ENCODE results near the gene C6orf52. TPM values are rescaled to one million over a fixed set of nuclear protein-coding genes. Genes with fewer than 3 reads are reported as not detected.
"Not testable (repeated sequence)": the region's sequence is repeated elsewhere in the genome, so short reads cannot be mapped to it uniquely, and the experiment has no call there.

The C6orf52 gene
- total RNA-seq, 1 experiment from 2014 or later, result 2.9 TPM

DNA sequence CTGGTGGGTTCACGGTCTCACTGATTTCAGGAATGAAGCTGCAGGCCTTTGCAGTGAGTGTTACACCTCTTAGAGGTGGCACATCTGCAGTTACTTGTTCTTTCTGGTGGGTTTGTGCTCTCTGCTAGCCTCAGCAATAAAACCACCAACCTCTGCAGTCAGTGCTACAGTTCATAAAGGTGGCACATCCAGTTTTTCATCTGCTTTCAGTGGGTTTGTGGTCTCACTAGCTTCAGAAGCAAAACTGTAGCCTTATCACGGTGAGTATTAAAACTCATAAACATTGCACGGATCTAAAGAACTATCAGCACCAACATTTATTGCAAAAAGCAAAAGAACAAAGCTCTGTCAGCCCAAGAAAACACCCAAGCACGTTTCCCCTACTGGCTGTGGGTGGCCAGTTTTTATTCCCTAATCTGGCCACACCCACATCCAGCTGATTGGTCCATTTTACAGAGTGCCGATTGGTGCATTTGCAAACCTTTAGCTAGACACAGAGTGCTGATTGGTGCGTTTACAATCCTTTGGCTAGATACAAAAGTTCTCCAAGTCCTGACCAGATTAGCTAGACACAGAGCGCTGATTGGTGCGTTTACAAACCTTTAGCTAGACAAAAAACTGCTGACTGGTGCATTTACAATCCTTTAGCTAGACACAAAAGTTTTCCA lies 25.0 kb upstream of the C6orf52 start:
- no peak for DNase-seq (ENCODE audit: low spot score)
- in situ Hi-C loops (cut with HindIII; ENCODE audit: low sequenced_read_pairs), result no loop called here

DNA sequence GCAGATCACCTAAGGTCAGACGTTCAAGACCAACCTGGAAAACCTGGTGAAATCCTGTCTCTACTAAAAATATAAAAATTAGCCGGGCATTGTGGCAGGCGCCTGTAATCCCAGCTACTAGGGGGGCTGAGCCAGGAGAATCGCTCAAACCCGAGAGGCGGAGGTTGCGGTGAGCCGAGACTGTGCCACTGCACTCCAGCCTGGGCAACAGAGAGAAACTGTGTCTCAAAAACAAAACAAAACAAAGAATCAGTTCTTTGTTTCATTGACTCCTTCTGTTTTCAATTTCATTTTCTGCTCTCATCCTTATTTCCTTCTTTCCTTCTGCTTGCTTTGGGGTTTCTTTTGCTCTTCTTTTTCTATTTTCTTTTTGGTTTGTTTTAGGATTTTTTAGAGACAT lies 19.5 kb upstream of the C6orf52 start:
- in situ Hi-C loops (cut with HindIII; ENCODE audit: low sequenced_read_pairs), result no loop called here
- DNase-seq (ENCODE audit: low spot score), result no peak

DNA sequence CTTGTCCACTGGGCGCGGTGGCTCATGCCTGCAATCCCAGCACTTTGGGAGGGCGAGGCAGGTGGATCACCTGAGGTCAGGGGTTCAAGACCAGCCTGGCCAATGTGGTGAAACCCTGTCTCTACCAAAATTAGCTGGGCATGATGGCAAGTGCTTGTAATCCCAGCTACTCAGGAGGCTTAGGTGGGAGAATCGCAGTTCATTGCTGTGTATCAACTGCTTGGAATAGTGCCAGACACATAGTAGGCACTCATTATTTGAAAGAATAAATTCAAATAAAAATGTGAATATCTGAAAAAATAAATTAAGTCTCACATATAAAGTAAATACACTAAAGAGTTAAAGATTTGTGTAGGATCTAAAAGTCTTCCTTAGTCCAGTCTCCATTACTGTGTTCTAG lies 2.2 kb upstream of the C6orf52 start:
- in situ Hi-C loops (cut with HindIII; ENCODE audit: low sequenced_read_pairs), result no loop called here
- DNase-seq (ENCODE audit: low spot score), result no peak

DNA sequence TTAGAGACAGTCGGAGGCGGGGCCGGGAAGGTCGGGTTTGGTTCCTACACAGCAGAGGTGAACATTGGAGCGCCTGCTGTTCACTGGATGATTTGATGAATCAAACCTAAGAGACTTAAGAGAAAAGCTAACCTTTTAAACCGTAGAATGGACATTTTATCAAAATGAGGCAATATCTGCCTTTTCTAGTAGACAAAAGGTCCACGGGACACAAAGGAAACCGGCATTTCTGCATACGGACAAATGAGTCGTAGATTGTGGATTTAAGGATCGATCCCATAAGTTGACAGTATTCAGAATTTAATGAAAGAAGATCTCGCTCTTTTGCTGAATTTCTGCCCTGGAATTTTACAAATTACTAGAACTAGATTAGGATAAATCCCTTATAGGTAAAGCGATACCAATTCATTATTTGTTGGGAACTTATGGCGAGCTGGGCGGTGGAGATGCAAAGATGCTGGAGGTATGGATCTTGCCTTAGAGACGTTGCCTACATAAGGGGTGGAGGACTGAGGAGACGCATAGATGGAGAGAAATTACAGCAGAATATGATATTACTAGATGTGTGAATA lies 756 bp upstream of the C6orf52 start:
- DNase-seq (ENCODE audit: low spot score), result no peak
- in situ Hi-C loops (cut with HindIII; ENCODE audit: low sequenced_read_pairs), result no loop called here

DNA sequence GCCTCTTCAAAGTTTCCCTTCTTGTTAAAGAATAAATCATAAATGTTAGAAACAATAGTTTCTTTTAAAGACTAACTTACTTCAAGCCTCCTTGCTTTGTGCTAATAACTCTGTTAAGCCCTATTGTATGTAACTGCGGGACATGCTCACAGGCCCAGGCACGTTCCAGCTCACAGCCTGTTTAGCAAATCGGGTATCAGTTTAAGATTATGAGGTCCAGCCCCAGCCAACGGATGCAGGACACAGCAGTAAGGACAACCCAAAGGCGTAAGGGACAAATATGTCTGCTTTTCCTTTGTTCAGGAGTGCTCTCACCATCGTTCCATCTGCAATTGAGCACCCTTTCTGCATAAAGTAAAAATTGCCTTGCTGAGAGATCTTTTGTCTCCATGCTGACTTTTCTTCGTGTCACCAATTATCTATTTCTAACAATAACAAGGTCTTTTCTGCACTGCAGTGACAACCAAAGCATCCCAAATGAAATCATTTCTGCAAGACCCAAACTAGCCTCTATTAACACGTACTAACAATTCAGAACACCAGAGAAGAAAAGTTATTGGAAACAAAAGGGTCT lies 1.4 kb downstream of the C6orf52 start:
- DNase-seq (ENCODE audit: low spot score), result no peak
- in situ Hi-C loops (cut with HindIII; ENCODE audit: low sequenced_read_pairs), result no loop called here

DNA sequence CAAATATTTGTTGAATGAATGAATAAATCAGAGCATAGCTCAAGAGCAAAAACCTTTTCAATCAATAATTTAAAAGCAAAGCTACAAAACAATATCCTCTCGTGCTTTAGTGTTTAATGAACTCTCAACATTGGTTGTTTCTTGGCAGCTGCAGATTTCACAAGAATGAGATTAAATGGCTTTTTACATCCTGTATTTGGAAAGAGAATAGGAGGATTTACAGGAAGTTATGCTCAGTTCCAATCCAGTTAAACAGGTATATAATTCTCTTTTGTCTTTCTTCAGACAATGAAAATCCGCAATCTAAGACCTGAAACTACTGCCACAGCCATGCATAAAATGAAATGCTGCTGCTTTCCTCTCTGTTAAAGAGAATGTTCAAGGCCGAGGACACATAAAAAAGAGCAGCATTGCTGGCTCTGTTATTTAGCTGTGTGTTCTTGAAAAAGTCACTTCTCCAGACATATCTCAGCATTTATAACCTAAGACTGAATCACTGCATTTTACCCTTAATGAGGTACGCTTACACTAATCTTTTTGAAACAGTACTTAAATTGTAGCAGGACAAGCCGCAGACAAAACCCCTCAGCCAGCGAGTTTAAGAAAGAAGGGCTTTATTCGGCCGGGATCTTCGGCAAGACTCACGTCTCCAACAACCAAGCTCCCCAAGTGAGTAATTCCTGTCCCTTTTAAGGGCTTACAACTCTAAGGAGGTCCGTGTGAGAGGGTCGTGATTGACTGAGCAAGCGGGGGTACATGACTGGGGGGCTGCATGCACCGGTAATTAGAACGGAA lies 3.6 kb downstream of the C6orf52 start:
- in situ Hi-C loops (cut with HindIII; ENCODE audit: low sequenced_read_pairs), result no loop called here
- no peak for DNase-seq (ENCODE audit: low spot score)

DNA sequence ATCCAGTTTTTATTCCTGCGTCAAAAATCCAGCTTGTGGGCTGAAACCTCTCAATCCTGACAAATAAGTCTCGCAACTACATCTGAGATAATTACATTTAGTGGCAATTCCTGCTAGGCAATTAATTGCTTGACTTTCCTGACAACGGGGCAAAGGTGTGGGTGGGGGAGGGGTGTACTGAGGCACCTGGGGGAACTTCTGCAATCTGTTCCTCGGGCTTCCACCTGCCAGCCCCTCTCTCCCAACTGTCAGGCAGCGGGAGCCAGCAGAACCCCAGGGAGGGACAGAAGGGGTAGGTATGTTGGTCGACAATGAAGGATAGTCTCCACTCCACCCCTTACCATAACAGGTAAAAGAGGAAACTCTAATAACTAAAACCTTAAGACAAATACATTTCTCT lies 6.8 kb downstream of the C6orf52 start:
- no peak for DNase-seq (ENCODE audit: low spot score)
- in situ Hi-C loops (cut with HindIII; ENCODE audit: low sequenced_read_pairs), result no loop called here

DNA sequence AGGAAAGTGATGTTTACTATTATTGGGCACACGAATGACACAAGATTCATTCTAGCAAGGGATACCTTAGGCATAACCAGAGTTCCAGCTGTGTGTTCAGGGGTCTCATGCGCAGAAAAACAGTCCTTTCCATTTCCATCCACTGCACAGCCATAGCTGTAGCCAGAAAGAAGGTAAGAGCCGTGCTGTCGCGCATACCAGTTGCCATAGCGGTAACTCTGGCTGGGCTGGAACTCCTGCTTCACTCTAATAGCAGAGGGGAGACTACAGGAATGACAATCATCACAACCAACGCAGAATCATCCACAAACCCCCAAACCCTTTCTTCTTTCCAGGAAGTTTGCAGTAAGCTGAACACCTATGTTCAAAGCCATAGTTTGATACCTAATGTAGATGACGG lies 7.5 kb downstream of the C6orf52 start:
- in situ Hi-C loops (cut with HindIII; ENCODE audit: low sequenced_read_pairs), result no loop called here
- no peak for DNase-seq (ENCODE audit: low spot score)

DNA sequence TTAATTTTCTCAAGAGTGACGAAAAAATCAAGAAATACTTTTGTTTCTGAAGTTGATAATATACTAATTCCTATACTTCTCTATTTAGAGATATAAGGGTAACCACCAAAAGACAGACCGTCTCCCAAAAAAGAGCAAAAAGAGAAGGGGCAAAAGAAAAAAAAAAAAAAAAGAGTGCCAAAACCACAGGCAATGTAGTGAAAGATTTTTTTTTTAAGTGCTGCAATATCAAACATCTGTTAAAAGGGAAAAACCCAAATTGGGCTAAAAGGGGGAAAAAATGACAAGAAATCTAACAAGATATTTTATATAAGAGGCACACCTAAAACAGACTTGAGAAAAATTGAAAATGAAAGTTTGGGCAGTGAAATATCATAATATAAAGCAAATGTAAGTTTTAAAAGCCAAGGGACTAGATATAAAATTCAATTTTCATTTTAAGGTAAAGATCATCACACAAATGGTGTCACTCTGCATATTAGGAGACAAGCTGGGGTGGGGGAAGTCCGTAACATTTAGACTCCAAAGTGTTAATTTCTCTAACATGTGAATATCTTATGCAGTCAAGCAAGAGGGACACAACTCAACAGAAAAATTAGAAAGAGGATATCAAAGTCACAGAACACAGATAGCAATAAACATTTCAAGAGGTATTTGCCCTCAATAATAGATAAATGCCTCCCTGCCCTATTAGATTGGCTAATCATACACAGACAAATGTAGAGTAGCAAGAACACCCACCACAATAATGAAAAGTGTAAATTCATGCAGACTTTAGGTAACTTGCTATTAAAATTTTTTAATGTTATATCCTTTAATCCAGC lies 9.1 kb downstream of the C6orf52 start:
- in situ Hi-C loops (cut with HindIII; ENCODE audit: low sequenced_read_pairs), result no loop called here

DNA sequence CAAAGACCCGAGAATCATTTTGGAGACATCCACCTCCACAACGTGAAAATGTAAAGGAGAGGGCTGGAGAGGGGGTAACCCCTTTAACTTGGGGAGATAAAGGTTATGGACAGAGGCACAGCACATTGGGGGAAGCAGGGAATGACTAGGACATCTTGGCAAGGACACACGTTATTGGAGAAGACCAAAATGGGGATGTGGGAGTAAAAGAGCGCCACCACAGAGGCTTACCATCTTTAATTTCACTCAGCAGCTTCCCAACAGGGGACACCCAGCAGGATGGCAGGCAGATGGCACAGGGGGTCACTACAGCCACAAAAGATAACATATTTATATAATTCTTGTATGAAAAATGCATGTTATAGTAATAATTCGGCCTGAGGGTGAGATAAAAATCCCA lies 9.8 kb downstream of the C6orf52 start:
- DNase-seq (ENCODE audit: low spot score), result no peak
- in situ Hi-C loops (cut with HindIII; ENCODE audit: low sequenced_read_pairs), result no loop called here

More for the DNA sequence above, 9.1 kb downstream of the C6orf52 start:
- DNase-seq (ENCODE audit: low spot score), result no peak

DNA sequence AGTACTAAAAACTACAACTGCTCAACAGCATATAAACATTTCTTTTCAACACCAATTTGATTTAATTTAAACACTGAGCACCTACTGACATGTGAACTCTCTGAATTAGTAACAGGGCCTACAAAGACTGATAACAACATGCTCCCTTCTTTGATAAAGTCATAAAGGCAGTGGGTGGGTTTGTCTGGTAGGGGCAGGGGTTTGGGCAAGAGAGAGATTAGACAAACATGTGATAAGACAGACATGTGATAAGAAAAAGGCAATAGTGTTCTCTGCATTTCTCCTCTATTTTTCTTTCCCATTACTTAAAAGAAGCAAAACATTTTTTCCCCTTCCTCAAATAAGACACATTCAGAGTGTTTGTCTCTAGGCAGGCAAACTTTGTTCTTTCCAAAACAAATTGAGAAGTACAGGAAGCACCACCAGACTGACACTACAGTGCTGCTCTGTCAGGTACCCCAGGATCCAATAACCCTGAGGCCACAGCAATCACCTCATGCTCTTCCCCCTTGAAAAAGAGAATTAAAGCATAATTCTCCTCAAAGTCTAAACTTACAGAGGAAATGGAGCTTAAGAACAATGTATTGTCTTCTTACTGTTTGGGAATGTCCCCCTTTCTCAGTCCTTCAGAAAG lies 11.9 kb downstream of the C6orf52 start:
- DNase-seq (ENCODE audit: low spot score), result no peak
- in situ Hi-C loops (cut with HindIII; ENCODE audit: low sequenced_read_pairs), result no loop called here

DNA sequence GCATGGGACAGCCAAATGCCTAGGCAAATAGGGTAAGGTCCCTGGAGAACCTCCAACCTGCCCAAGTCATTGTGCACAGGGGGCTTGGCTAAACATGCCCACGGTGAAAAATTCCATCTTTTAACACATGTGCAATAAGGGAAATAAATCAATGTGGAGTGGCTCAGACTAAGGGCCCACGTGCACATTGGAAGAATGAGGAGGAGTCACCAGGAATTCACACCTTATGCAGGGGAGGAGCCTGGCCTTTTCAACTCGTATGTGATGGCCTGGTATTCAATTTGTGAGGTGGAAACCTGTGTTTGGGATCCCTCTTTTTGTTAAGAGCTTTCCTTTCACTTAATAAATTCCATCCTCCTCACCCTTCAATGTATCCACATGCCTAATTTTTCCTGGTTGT lies 12.6 kb downstream of the C6orf52 start:
- in situ Hi-C loops (cut with HindIII; ENCODE audit: low sequenced_read_pairs), result no loop called here

DNA sequence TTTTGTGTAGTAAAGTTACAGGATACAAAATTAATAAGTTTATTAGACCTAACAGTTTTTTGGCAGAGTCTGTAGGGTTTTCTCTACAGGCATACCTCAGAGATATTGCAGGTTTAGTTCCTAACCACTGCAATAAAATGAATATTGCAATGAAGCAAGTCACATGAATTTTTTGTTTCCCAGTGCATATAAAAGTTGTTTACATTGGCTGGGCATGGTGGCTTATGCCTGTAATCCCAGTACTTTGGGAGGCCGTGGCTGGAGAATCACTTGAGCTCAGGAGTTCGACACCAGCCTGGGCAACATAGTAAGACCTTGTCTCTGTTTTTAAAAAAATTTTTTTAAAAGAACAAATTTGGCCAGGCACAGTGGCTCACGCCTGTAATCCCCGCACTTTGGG lies 16.0 kb downstream of the C6orf52 start:
- in situ Hi-C loops (cut with HindIII; ENCODE audit: low sequenced_read_pairs), result no loop called here
- DNase-seq (ENCODE audit: low spot score), result no peak

More for the DNA sequence above, 12.6 kb downstream of the C6orf52 start:
- no peak for DNase-seq (ENCODE audit: low spot score)

DNA sequence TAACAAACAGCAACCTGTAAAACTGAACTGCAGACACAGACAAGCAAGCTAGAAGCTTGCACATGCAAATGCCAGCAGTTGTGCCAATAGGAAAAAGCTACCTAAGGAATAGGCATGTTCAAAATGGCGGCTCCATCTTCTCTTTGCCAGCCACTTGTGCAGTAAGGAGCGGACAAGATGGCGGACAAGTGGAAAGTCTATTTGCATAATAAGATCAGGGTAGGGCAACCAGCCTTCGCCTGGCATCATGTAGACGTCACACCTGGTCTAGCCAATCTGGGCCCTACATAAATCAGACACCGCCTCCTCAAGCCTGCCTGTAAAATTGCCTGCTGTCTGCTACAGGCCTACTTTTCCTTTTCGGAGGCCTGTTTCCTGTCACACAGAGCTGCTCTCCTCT lies 18.0 kb downstream of the C6orf52 start:
- in situ Hi-C loops (cut with HindIII; ENCODE audit: low sequenced_read_pairs), result no loop called here

DNA sequence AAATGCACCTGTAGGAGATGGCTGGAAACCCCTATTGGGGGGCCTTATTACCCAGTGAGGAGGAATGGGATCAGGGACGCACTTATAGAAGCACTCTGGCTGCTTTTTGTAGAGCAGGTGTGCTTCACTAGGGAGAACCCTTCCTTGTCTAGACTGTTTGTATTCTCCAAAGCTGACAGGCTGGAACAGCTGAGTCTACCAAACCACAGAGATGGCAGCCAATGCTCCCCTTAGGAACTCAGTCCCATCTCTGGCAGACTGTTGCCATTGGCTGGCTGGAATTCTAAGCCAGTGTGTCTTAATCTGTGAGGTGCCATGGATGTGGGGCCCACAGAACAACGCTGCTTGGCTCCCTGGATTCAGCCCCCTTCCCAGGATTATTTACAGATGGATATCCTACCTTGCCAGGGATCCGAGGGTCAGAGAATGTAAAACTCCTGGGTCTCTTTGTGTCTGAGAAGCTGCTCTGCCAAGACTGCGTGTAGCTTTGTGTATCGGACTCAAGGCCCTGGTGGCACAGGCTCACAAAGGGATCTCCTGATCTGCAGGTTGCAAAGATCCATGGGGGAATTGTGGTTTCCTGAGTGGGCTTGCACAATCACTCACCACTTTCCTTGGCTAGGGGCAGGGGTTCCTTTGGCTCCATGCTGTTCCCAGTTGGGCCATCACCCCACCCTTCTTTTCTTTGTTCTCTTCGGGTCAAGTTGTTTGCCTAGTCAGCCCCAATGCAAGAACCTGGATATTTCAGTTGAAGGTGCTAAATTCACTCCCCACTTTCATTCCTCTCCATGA lies 26.1 kb downstream of the C6orf52 start:
- no peak for DNase-seq (ENCODE audit: low spot score)
- in situ Hi-C loops (cut with HindIII; ENCODE audit: low sequenced_read_pairs), result no loop called here

More for the DNA sequence above, 18.0 kb downstream of the C6orf52 start:
- no peak for DNase-seq (ENCODE audit: low spot score)

DNA sequence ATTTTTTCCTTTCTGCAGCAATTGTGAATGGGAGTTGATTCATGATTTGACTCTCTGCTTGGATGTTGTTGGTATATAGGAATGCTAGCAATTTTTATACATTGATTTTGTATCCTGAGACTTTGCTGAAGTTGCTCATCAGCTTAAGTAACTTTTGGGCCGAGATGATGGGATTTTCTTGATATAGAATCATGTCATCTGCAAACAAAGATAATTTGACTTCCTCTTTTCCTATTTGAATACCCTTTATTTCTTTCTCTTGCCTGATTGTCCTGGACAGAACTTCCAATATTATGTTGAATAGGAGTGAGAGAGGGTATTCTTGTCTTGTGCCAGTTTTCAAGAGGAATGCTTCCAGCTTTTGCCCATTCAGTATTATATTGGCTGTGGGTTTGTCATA lies 28.8 kb downstream of the C6orf52 start:
- DNase-seq (ENCODE audit: low spot score); in situ Hi-C loops (cut with HindIII; ENCODE audit: low sequenced_read_pairs): not testable (repeated sequence)

DNA sequence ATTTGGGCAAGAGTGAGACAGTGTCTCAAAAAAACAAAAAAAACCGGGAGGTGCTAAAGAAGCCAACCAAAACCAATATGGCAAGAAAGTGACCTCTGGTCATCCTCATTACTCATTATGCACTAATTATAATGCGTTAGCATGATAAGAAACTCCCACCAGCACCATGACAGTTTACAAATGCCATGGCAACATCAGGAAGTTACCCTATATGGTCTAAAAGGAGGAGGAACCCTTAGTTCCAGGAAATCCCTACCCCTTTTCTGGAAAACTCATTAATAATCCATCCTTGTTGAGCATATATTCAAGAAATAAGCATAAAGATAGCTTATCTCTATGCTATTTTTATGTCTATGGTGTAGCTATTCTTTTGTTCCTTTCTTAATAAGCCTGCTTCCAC lies 31.7 kb downstream of the C6orf52 start:
- in situ Hi-C loops (cut with HindIII; ENCODE audit: low sequenced_read_pairs), result no loop called here

DNA sequence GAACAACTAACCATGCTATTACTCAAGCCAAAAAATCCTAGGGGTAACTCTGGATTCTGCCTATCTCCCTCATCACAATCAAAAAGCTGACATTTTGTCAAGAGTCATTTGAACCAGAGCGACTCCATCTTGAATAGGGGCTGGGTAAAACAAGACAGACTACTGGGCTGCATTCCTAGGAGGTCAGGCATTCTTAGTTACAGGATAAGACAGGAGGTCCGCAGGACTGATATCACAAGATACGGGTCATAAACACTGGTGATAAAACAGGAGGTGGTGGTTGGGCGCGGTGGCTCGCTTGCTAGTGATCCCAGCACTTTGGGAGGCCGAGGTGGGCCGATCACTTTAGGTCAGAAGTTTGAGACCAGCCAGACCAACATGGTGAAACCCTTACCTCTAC lies 32.2 kb downstream of the C6orf52 start:
- DNase-seq (ENCODE audit: low spot score), result no peak
- in situ Hi-C loops (cut with HindIII; ENCODE audit: low sequenced_read_pairs), result no loop called here

More for the DNA sequence above, 31.7 kb downstream of the C6orf52 start:
- DNase-seq (ENCODE audit: low spot score), result no peak

Measured in G401 (cell line).